ENCODE measurements around the gene KIF26B. TPM values are rescaled to one million over a fixed set of nuclear protein-coding genes. Genes with fewer than 3 reads are reported as not detected.

Gene KIF26B
- total RNA-seq, 1 experiment from 2014 or later = 0.04 TPM

- Histone ChIP-seq H3K9me2 (replicated peaks; ENCODE audit: low read length) (no peaks in the 10 kb centered on the region), H3K4me1 (ENCODE audit: insufficient read depth, low read length) (no peaks in the 10 kb centered on the region), H3K36me3 (ENCODE audit: low read depth, low read length) (no peaks in the 10 kb centered on the region), H2AFZ (ENCODE audit: low read length) (no peak overlapping the region), H3K4me3 (ENCODE audit: low read length) (no peak overlapping the region), H3K79me2 (ENCODE audit: low read length) (no peaks in the 10 kb centered on the region), H3K4me2 (ENCODE audit: low read length) (no peak overlapping the region), H3K9me3 (ENCODE audit: low read length) (no peaks in the 10 kb centered on the region), H3F3A (ENCODE audit: low read length, unreplicated experiment) (no peaks in the 10 kb centered on the region), H3K27me3 (ENCODE audit: low read length) (peaks cover 92% of the 10 kb centered on the region), H3K27ac (ENCODE audit: low read length) (no peak overlapping the region), H3K9ac (ENCODE audit: low read length) (no peak overlapping the region), H4K20me1 (ENCODE audit: low read length) (no peaks in the 10 kb centered on the region)
- ATAC-seq = no peak
- intact Hi-C loops (cut with micrococcal nuclease) = no loop called here
- no peak for TF ChIP-seq EZH2phosphoT487 (IDR thresholded peaks at IDR 0.05; ENCODE audit: borderline replicate concordance, low read length)
- TF ChIP-seq EZH2 (IDR thresholded peaks at IDR 0.05; ENCODE audit: low read length, unreplicated experiment) = no peak
- no peak for TF ChIP-seq CTCF (conservative IDR thresholded peaks at IDR 0.05; ENCODE audit: low read depth, low read length)
- no peak for DNase-seq
- no TSS peak for BruUV-seq (replicated peaks)
- POLR2A ChIA-PET (ENCODE audit: unreplicated experiment) = no interaction called here
- CTCF ChIA-PET = no interaction called here
Observed at GRCh38 chr1:245220381-245220985, 65.7 kb downstream of the KIF26B start.

- ChIA-PET CTCF (no interaction called here), POLR2A (ENCODE audit: unreplicated experiment) (no interaction called here)
- intact Hi-C loops (cut with micrococcal nuclease) = no loop called here
- no peak overlapping the region for H3K4me2 ChIP-seq (ENCODE audit: low read length)
- no peaks in the 10 kb centered on the region for H3K36me3 ChIP-seq (ENCODE audit: low read depth, low read length)
- H3K9me3 ChIP-seq (ENCODE audit: low read length) = no peaks in the 10 kb centered on the region
- DNase-seq = no peak
- no peak for ATAC-seq
- no peak overlapping the region for H2AFZ ChIP-seq (ENCODE audit: low read length)
- H3K4me3 ChIP-seq (ENCODE audit: low read length) = no peak overlapping the region
- H3K27me3 ChIP-seq (ENCODE audit: low read length) = peaks cover 97% of the 10 kb centered on the region
- no peaks in the 10 kb centered on the region for H3K4me1 ChIP-seq (ENCODE audit: insufficient read depth, low read length)
- H3K27ac ChIP-seq (ENCODE audit: low read length) = no peak overlapping the region
- no peak overlapping the region for H3K9ac ChIP-seq (ENCODE audit: low read length)
- H3F3A ChIP-seq (ENCODE audit: low read length, unreplicated experiment) = no peaks in the 10 kb centered on the region
- BruUV-seq (replicated peaks) = no TSS peak
- no peaks in the 10 kb centered on the region for H3K79me2 ChIP-seq (ENCODE audit: low read length)
- TF ChIP-seq CTCF (conservative IDR thresholded peaks at IDR 0.05; ENCODE audit: low read depth, low read length) (no peak), EZH2 (IDR thresholded peaks at IDR 0.05; ENCODE audit: low read length, unreplicated experiment) (no peak), EZH2phosphoT487 (IDR thresholded peaks at IDR 0.05; ENCODE audit: borderline replicate concordance, low read length) (no peak)
- no peaks in the 10 kb centered on the region for H4K20me1 ChIP-seq (ENCODE audit: low read length)
- H3K9me2 ChIP-seq (replicated peaks; ENCODE audit: low read length) = no peaks in the 10 kb centered on the region
Observed at GRCh38 chr1:245221805-245222204, 67.0 kb downstream of the KIF26B start.

GRCh38 chr1:245222931-245223595, 68.3 kb downstream of the KIF26B start:
- Histone ChIP-seq H3K27ac (ENCODE audit: low read length) (no peak overlapping the region), H3K27me3 (ENCODE audit: low read length) (peaks cover 95% of the 10 kb centered on the region), H3K36me3 (ENCODE audit: low read depth, low read length) (no peaks in the 10 kb centered on the region), H3K9ac (ENCODE audit: low read length) (no peak overlapping the region), H3K4me1 (ENCODE audit: insufficient read depth, low read length) (no peaks in the 10 kb centered on the region), H2AFZ (ENCODE audit: low read length) (no peak overlapping the region), H3K4me2 (ENCODE audit: low read length) (no peak overlapping the region), H3K79me2 (ENCODE audit: low read length) (no peaks in the 10 kb centered on the region), H3K4me3 (ENCODE audit: low read length) (no peak overlapping the region), H4K20me1 (ENCODE audit: low read length) (no peaks in the 10 kb centered on the region), H3K9me3 (ENCODE audit: low read length) (no peaks in the 10 kb centered on the region), H3F3A (ENCODE audit: low read length, unreplicated experiment) (no peaks in the 10 kb centered on the region), H3K9me2 (replicated peaks; ENCODE audit: low read length) (no peaks in the 10 kb centered on the region)
- no peak for ATAC-seq
- intact Hi-C loops (cut with micrococcal nuclease) = no loop called here
- ChIA-PET POLR2A (ENCODE audit: unreplicated experiment) (no interaction called here), CTCF (interaction anchor here (0.6 kb wide), 1 partner anchor 66 kb away, joined by 12 read pairs; no protein-coding TSS in a partner anchor)
- DNase-seq = no peak
- no TSS peak for BruUV-seq (replicated peaks)
- TF ChIP-seq CTCF (conservative IDR thresholded peaks at IDR 0.05; ENCODE audit: low read depth, low read length) = no peak
